Glutamatergic neuron (in vitro differentiated cells): ENCODE results near the gene TBC1D21. TPM values are rescaled to one million over a fixed set of nuclear protein-coding genes. Genes with fewer than 3 reads are reported as not detected.
A peak's percentile ranks its signal among the peaks of the same experiment; 100 is the strongest.

Experiments
- DNase-seq: peaks from one replicate; pipeline ENCODE4 v3.0.0; 2022
- H3K27ac Mint-ChIP-seq: one replicate; pipeline ENCODE4 v1.8.0; 2020; ENCODE audit warnings: mild to moderate bottlenecking, mixed read lengths, inconsistent platforms; ENCODE audit not compliant: unreplicated experiment
- H3K27me3 Mint-ChIP-seq: one replicate; pipeline ENCODE4 v1.8.0; 2020; ENCODE audit warnings: mild to moderate bottlenecking, moderate library complexity, mixed read lengths, inconsistent platforms; ENCODE audit not compliant: unreplicated experiment
- H3K36me3 Mint-ChIP-seq: one replicate; pipeline ENCODE4 v1.8.0; 2020; ENCODE audit warnings: mild to moderate bottlenecking, mixed read lengths, inconsistent platforms; ENCODE audit not compliant: unreplicated experiment
- H3K4me1 Mint-ChIP-seq: one replicate; pipeline ENCODE4 v1.8.0; 2020; ENCODE audit warnings: mild to moderate bottlenecking, low read depth, mixed read lengths, inconsistent platforms; ENCODE audit not compliant: unreplicated experiment
- H3K4me3 Mint-ChIP-seq: one replicate; pipeline ENCODE4 v1.8.0; 2020; ENCODE audit warnings: mild to moderate bottlenecking, mixed read lengths, inconsistent platforms; ENCODE audit not compliant: unreplicated experiment
- H3K9me3 Mint-ChIP-seq: one replicate; pipeline ENCODE4 v1.8.0; 2020; ENCODE audit warnings: mild to moderate bottlenecking, moderate library complexity, mixed read lengths, inconsistent platforms; ENCODE audit not compliant: unreplicated experiment
- CTCF ChIP-seq: fragments of 200-600 bp; sonication (generic); IDR thresholded peaks from one replicate; pipeline ENCODE4 v1.5.0; 2021; ENCODE audit not compliant: partially characterized antibody, unreplicated experiment
- total RNA-seq: library from RNA; stranded (reverse); fragmentation: NEBNext Ultra II Directional; extraction: Animal tissue kit (Norgen Biotek cat#: 25700); gene quantifications from one replicate; pipeline ENCODE4 v1.2.1, GENCODE V29; 2021; ENCODE audit not compliant: unreplicated experiment

Gene TBC1D21
- total RNA-seq, 1 donor from 2014 or later, result not detected

- Mint-ChIP-seq H3K4me1 (peaks cover 51% of the 10 kb centered on the region), H3K27ac (peak overlapping the region; percentile 80), H3K27me3 (peaks cover 12% of the 10 kb centered on the region), H3K36me3 (peaks cover 20% of the 10 kb centered on the region), H3K9me3 (peaks cover 15% of the 10 kb centered on the region), H3K4me3 (peak overlapping the region; percentile 80)
- DNase-seq, result no peak
- TF ChIP-seq CTCF, result no peak
These were observed 48.0 kb downstream of the TBC1D21 start for GRCh38 chr15:73921254-73921925.

- H3K9me3 Mint-ChIP-seq, result peaks cover 15% of the 10 kb centered on the region
- peak overlapping the region; percentile 80 for H3K27ac Mint-ChIP-seq
- peaks cover 17% of the 10 kb centered on the region for H3K36me3 Mint-ChIP-seq
- peak overlapping the region; percentile 80 for H3K4me3 Mint-ChIP-seq
- peaks cover 12% of the 10 kb centered on the region for H3K27me3 Mint-ChIP-seq
- TF ChIP-seq CTCF, result no peak
- no peak for DNase-seq
- H3K4me1 Mint-ChIP-seq, result peaks cover 51% of the 10 kb centered on the region
These were observed 49.1 kb downstream of the TBC1D21 start for GRCh38 chr15:73922186-73923151.

- Mint-ChIP-seq H3K9me3 (peaks cover 13% of the 10 kb centered on the region), H3K27me3 (peaks cover 12% of the 10 kb centered on the region), H3K4me3 (peak overlapping the region; percentile 77), H3K36me3 (peaks cover 10% of the 10 kb centered on the region), H3K4me1 (peaks cover 52% of the 10 kb centered on the region), H3K27ac (peak overlapping the region; percentile 92)
- TF ChIP-seq CTCF, result no peak
- DNase-seq, result no peak
These were observed 49.8 kb downstream of the TBC1D21 start for GRCh38 chr15:73923156-73923487.

- DNase-seq, result no peak
- no peak for TF ChIP-seq CTCF
- Mint-ChIP-seq H3K27ac (peak overlapping the region; percentile 92), H3K4me3 (peak overlapping the region; percentile 77), H3K36me3 (peaks cover 5% of the 10 kb centered on the region), H3K9me3 (peaks cover 16% of the 10 kb centered on the region), H3K4me1 (peaks cover 54% of the 10 kb centered on the region), H3K27me3 (peaks cover 12% of the 10 kb centered on the region)
These were observed 50.3 kb downstream of the TBC1D21 start for GRCh38 chr15:73923488-73924164.
